ENCODE measurements around the gene PSORS1C2.
A peak's percentile ranks its signal among the peaks of the same experiment; 100 is the strongest.

Gene PSORS1C2

GRCh38 chr6:31180500-31180899 lies 41.6 kb upstream of the PSORS1C2 start:
- TF ChIP-seq CTCF (IDR thresholded peaks at IDR 0.05; ENCODE audit: poor library complexity, severe bottlenecking): no peak
- peaks cover 12% of the 10 kb centered on the region for H3K4me1 ChIP-seq (ENCODE audit: insufficient read depth, poor library complexity, severe bottlenecking)
- no peak for ATAC-seq (ENCODE audit: low read depth)
- no peak overlapping the region for H3K27ac ChIP-seq (ENCODE audit: poor library complexity, severe bottlenecking)
- H3K36me3 ChIP-seq (ENCODE audit: low read depth): no peaks in the 10 kb centered on the region
- DNase-seq (ENCODE audit: low spot score): no peak
- no peaks in the 10 kb centered on the region for H3K9me3 ChIP-seq (ENCODE audit: severe bottlenecking)
- H3K27me3 ChIP-seq (ENCODE audit: insufficient read depth, poor library complexity, severe bottlenecking): no peaks in the 10 kb centered on the region
- H3K4me3 ChIP-seq (ENCODE audit: severe bottlenecking): no peak overlapping the region

- Histone ChIP-seq H3K27ac (ENCODE audit: poor library complexity, severe bottlenecking) (no peak overlapping the region), H3K9me3 (ENCODE audit: severe bottlenecking) (no peaks in the 10 kb centered on the region), H3K4me1 (ENCODE audit: insufficient read depth, poor library complexity, severe bottlenecking) (peaks cover 12% of the 10 kb centered on the region), H3K27me3 (ENCODE audit: insufficient read depth, poor library complexity, severe bottlenecking) (no peaks in the 10 kb centered on the region), H3K4me3 (ENCODE audit: severe bottlenecking) (no peak overlapping the region), H3K36me3 (ENCODE audit: low read depth) (no peaks in the 10 kb centered on the region)
- TF ChIP-seq CTCF (IDR thresholded peaks at IDR 0.05; ENCODE audit: poor library complexity, severe bottlenecking): no peak
- DNase-seq (ENCODE audit: low spot score) (no peak), ATAC-seq (ENCODE audit: low read depth) (no peak)
Measured at GRCh38 chr6:31179896-31180295, 41.0 kb upstream of the PSORS1C2 start.

GRCh38 chr6:31179042-31179386 lies 40.1 kb upstream of the PSORS1C2 start:
- Histone ChIP-seq H3K36me3 (ENCODE audit: low read depth) (no peaks in the 10 kb centered on the region), H3K4me3 (ENCODE audit: severe bottlenecking) (no peak overlapping the region), H3K27ac (ENCODE audit: poor library complexity, severe bottlenecking) (no peak overlapping the region), H3K27me3 (ENCODE audit: insufficient read depth, poor library complexity, severe bottlenecking) (no peaks in the 10 kb centered on the region), H3K4me1 (ENCODE audit: insufficient read depth, poor library complexity, severe bottlenecking) (peaks cover 5% of the 10 kb centered on the region), H3K9me3 (ENCODE audit: severe bottlenecking) (no peaks in the 10 kb centered on the region)
- ATAC-seq (ENCODE audit: low read depth): no peak; the same call in 2 of the 3 replicates
- TF ChIP-seq CTCF (IDR thresholded peaks at IDR 0.05; ENCODE audit: poor library complexity, severe bottlenecking): no peak
- no peak for DNase-seq (ENCODE audit: low spot score)

GRCh38 chr6:31178143-31179041 lies 39.5 kb upstream of the PSORS1C2 start:
- H3K4me1 ChIP-seq (ENCODE audit: insufficient read depth, poor library complexity, severe bottlenecking): peaks cover 5% of the 10 kb centered on the region
- H3K27ac ChIP-seq (ENCODE audit: poor library complexity, severe bottlenecking): no peak overlapping the region
- H3K4me3 ChIP-seq (ENCODE audit: severe bottlenecking): no peak overlapping the region
- no peak for TF ChIP-seq CTCF (IDR thresholded peaks at IDR 0.05; ENCODE audit: poor library complexity, severe bottlenecking)
- no peaks in the 10 kb centered on the region for H3K36me3 ChIP-seq (ENCODE audit: low read depth)
- no peaks in the 10 kb centered on the region for H3K9me3 ChIP-seq (ENCODE audit: severe bottlenecking)
- DNase-seq (ENCODE audit: low spot score): no peak
- peak; percentile 40; the same call in 1 of the 3 replicates for ATAC-seq (ENCODE audit: low read depth)
- no peaks in the 10 kb centered on the region for H3K27me3 ChIP-seq (ENCODE audit: insufficient read depth, poor library complexity, severe bottlenecking)

GRCh38 chr6:31175971-31176370 lies 37.1 kb upstream of the PSORS1C2 start:
- H3K36me3 ChIP-seq (ENCODE audit: low read depth): no peaks in the 10 kb centered on the region
- no peak overlapping the region for H3K4me3 ChIP-seq (ENCODE audit: severe bottlenecking)
- TF ChIP-seq CTCF (IDR thresholded peaks at IDR 0.05; ENCODE audit: poor library complexity, severe bottlenecking): no peak
- H3K4me1 ChIP-seq (ENCODE audit: insufficient read depth, poor library complexity, severe bottlenecking): peaks cover 5% of the 10 kb centered on the region
- ATAC-seq (ENCODE audit: low read depth): peak; percentile 9; the same call in 1 of the 3 replicates
- no peak for DNase-seq (ENCODE audit: low spot score)
- no peak overlapping the region for H3K27ac ChIP-seq (ENCODE audit: poor library complexity, severe bottlenecking)
- no peaks in the 10 kb centered on the region for H3K27me3 ChIP-seq (ENCODE audit: insufficient read depth, poor library complexity, severe bottlenecking)
- no peaks in the 10 kb centered on the region for H3K9me3 ChIP-seq (ENCODE audit: severe bottlenecking)

All from RWPE2 (cell line).